M059J (cell line): ENCODE measurements around the gene C19orf44. TPM values are rescaled to one million over a fixed set of nuclear protein-coding genes. Genes with fewer than 3 reads are reported as not detected.
A peak's percentile ranks its signal among the peaks of the same experiment; 100 is the strongest.
"Not testable (repeated sequence)": the region's sequence is repeated elsewhere in the genome, so short reads cannot be mapped to it uniquely, and the experiment has no call there.

Source experiments
- DNase-seq: peaks from one replicate; pipeline ENCODE4 v3.0.0-alpha.2; 2012; ENCODE audit warnings: low read depth
- total RNA-seq: library from RNA; depleted of rRNA; stranded (reverse); fragments of >200 nt; shearing (Covaris generic); gene quantifications from 2 replicates; pipeline ENCODE4 v1.2.3, GENCODE V29; 2014

The C19orf44 gene
- total RNA-seq, 1 experiment from 2014 or later = 3.7 TPM

GRCh38 chr19:16467581-16467980 lies 28.6 kb upstream of the C19orf44 start:
- DNase-seq = no peak

- DNase-seq = no peak
Observed at GRCh38 chr19:16470541-16470910, 25.7 kb upstream of the C19orf44 start.

GRCh38 chr19:16470911-16471811 lies 25.0 kb upstream of the C19orf44 start:
- peak; percentile 47 for DNase-seq

- DNase-seq = not testable (repeated sequence)
Observed at GRCh38 chr19:16472559-16472899, 23.7 kb upstream of the C19orf44 start.

GRCh38 chr19:16472992-16473391 lies 23.2 kb upstream of the C19orf44 start:
- DNase-seq = no peak

GRCh38 chr19:16473875-16474392 lies 22.3 kb upstream of the C19orf44 start:
- DNase-seq = no peak

- DNase-seq = no peak
Observed at GRCh38 chr19:16476401-16476800, 19.8 kb upstream of the C19orf44 start.

GRCh38 chr19:16477311-16477710 lies 18.9 kb upstream of the C19orf44 start:
- no peak for DNase-seq

GRCh38 chr19:16482745-16483144 lies 13.4 kb upstream of the C19orf44 start:
- DNase-seq = no peak

GRCh38 chr19:16486476-16486875 lies 9.7 kb upstream of the C19orf44 start:
- DNase-seq = not testable (repeated sequence)

- DNase-seq = peak; percentile 64
Observed at GRCh38 chr19:16496613-16496983, 404 bp downstream of the C19orf44 start.

- peak; percentile 31 for DNase-seq
Observed at GRCh38 chr19:16497042-16497441, 848 bp downstream of the C19orf44 start.

- no peak for DNase-seq
Observed at GRCh38 chr19:16497837-16498236, 1.6 kb downstream of the C19orf44 start.

- DNase-seq = no peak
Observed at GRCh38 chr19:16504271-16504670, 8.1 kb downstream of the C19orf44 start.

- DNase-seq = not testable (repeated sequence)
Observed at GRCh38 chr19:16506161-16506560, 10.0 kb downstream of the C19orf44 start.

GRCh38 chr19:16506961-16507360 lies 10.8 kb downstream of the C19orf44 start:
- DNase-seq = no peak

- no peak for DNase-seq
Observed at GRCh38 chr19:16508546-16508945, 12.4 kb downstream of the C19orf44 start.

- DNase-seq = no peak
Observed at GRCh38 chr19:16509141-16510061, 13.2 kb downstream of the C19orf44 start.

GRCh38 chr19:16512611-16513010 lies 16.4 kb downstream of the C19orf44 start:
- not testable (repeated sequence) for DNase-seq

GRCh38 chr19:16514383-16515019 lies 18.3 kb downstream of the C19orf44 start:
- DNase-seq = no peak

GRCh38 chr19:16516381-16516780 lies 20.2 kb downstream of the C19orf44 start:
- DNase-seq = no peak
